GM12874 (cell line): ENCODE measurements around the gene TFCP2L1.

Experiments used
- CTCF ChIP-seq: IDR thresholded peaks from 2 replicates; pipeline ENCODE4 v1.5.1; 2011; ENCODE audit warnings: low read depth, mild to moderate bottlenecking, control low read depth, low read length, moderate library complexity; ENCODE audit not compliant: insufficient read depth

The TFCP2L1 gene

GRCh38 chr2:121199281-121200010 lies 85.6 kb downstream of the TFCP2L1 start:
- TF ChIP-seq CTCF = no peak

GRCh38 chr2:121197369-121198091 lies 87.5 kb downstream of the TFCP2L1 start:
- TF ChIP-seq CTCF = no peak

GRCh38 chr2:121196849-121197155 lies 88.2 kb downstream of the TFCP2L1 start:
- TF ChIP-seq CTCF = no peak

GRCh38 chr2:121196132-121196848 lies 88.7 kb downstream of the TFCP2L1 start:
- TF ChIP-seq CTCF = no peak

GRCh38 chr2:121195036-121195435 lies 90.0 kb downstream of the TFCP2L1 start:
- no peak for TF ChIP-seq CTCF

GRCh38 chr2:121194626-121195025 lies 90.4 kb downstream of the TFCP2L1 start:
- no peak for TF ChIP-seq CTCF

- TF ChIP-seq CTCF = no peak
Measured at GRCh38 chr2:121193185-121193584, 91.8 kb downstream of the TFCP2L1 start.
